ENCODE data around the gene OGDH. TPM values are rescaled to one million over a fixed set of nuclear protein-coding genes. Genes with fewer than 3 reads are reported as not detected.

Gene OGDH
- polyA plus RNA-seq, 3 donors, result 41.0 to 74.1 (median 49.9) TPM

- Mint-ChIP-seq H3K36me3 (peaks cover 30 to 37% of the 10 kb centered on the region in 2 donors), H3K9me3 (peaks cover 0 to 2% (median 0%) of the 10 kb centered on the region in 7 donors), H3K27me3 (ENCODE audit: low read depth in 3 of 3) (peaks cover 3 to 5% (median 5%) of the 10 kb centered on the region in 3 donors), H3K4me3 (no peak overlapping the region), H3K27ac (peak overlapping the region in 2 of 7 donors; percentile 34 to 68), H3K4me1 (peaks cover 5% of the 10 kb centered on the region)
- Histone ChIP-seq H3K9me3 (replicated peaks in 1 of 2; ENCODE audit: control insufficient read depth in 1 of 2, insufficient read depth in 1 of 2, low read length in 2 of 2) (no peaks in the 10 kb centered on the region), H3K27ac (ENCODE audit: low read depth in 1 of 2, low read length in 2 of 2) (no peak overlapping the region), H4K20me1 (ENCODE audit: insufficient read depth, low read length) (no peaks in the 10 kb centered on the region), H3K9ac (ENCODE audit: insufficient read depth, low read length, poor library complexity, severe bottlenecking) (no peak overlapping the region), H3K79me2 (ENCODE audit: insufficient read depth, low read length) (no peaks in the 10 kb centered on the region), H3K4me1 (ENCODE audit: control insufficient read depth in 1 of 2, insufficient read depth in 2 of 2, low read length in 2 of 2) (peaks cover 0 to 4% of the 10 kb centered on the region in 2 donors), H3K4me2 (replicated peaks; ENCODE audit: extremely low read depth, low read length, poor library complexity, severe bottlenecking) (no peak overlapping the region), H3K27me3 (ENCODE audit: control insufficient read depth in 2 of 2, insufficient read depth in 2 of 2, low read length in 2 of 2) (no peaks in the 10 kb centered on the region), H3K4me3 (replicated peaks in 1 of 3; ENCODE audit: low read depth in 2 of 3, low read length in 3 of 3) (no peak overlapping the region), H3K36me3 (replicated peaks in 1 of 2; ENCODE audit: control insufficient read depth in 1 of 2, insufficient read depth in 2 of 2, low read length in 2 of 2) (peaks cover 24 to 34% of the 10 kb centered on the region in 2 donors), H2AFZ (ENCODE audit: insufficient read depth, low read depth, low read length, poor library complexity, severe bottlenecking) (no peak overlapping the region)
- no peak for TF ChIP-seq CTCF (IDR thresholded peaks at IDR 0.05)
- intact Hi-C loops (cut with micrococcal nuclease), result no loop called here
- WGBS (ENCODE audit: insufficient coverage), result 56% methylated on average over 5 of the region's 5 CpGs
- no peak for DNase-seq
These were observed 105.6 kb downstream of the OGDH start for GRCh38 chr7:44712012-44712411.

- H3K27me3 Mint-ChIP-seq (ENCODE audit: low read depth in 3 of 3), result peaks cover 3 to 5% (median 3%) of the 10 kb centered on the region in 3 donors
- intact Hi-C loops (cut with micrococcal nuclease), result no loop called here
- WGBS (ENCODE audit: insufficient coverage), result 100% methylated on average over 1 of the region's 2 CpGs
- no peak overlapping the region for H3K4me2 ChIP-seq (replicated peaks; ENCODE audit: extremely low read depth, low read length, poor library complexity, severe bottlenecking)
- H2AFZ ChIP-seq (ENCODE audit: insufficient read depth, low read depth, low read length, poor library complexity, severe bottlenecking), result no peak overlapping the region
- H3K9me3 ChIP-seq (replicated peaks in 1 of 2; ENCODE audit: control insufficient read depth in 1 of 2, insufficient read depth in 1 of 2, low read length in 2 of 2), result no peaks in the 10 kb centered on the region
- H3K4me1 Mint-ChIP-seq, result peaks cover 5% of the 10 kb centered on the region
- no peak for DNase-seq
- H3K4me3 ChIP-seq (replicated peaks in 1 of 3; ENCODE audit: low read depth in 2 of 3, low read length in 3 of 3), result no peak overlapping the region
- H3K36me3 Mint-ChIP-seq, result peaks cover 19 to 26% of the 10 kb centered on the region in 2 donors
- H3K27ac Mint-ChIP-seq, result peak overlapping the region in 1 of 7 donors; percentile 75
- peaks cover 13 to 23% of the 10 kb centered on the region in 2 donors for H3K36me3 ChIP-seq (replicated peaks in 1 of 2; ENCODE audit: control insufficient read depth in 1 of 2, insufficient read depth in 2 of 2, low read length in 2 of 2)
- H3K27me3 ChIP-seq (ENCODE audit: control insufficient read depth in 2 of 2, insufficient read depth in 2 of 2, low read length in 2 of 2), result no peaks in the 10 kb centered on the region
- peaks cover 0 to 2% (median 0%) of the 10 kb centered on the region in 7 donors for H3K9me3 Mint-ChIP-seq
- H4K20me1 ChIP-seq (ENCODE audit: insufficient read depth, low read length), result no peaks in the 10 kb centered on the region
- TF ChIP-seq CTCF (IDR thresholded peaks at IDR 0.05), result no peak
- no peak overlapping the region for H3K9ac ChIP-seq (ENCODE audit: insufficient read depth, low read length, poor library complexity, severe bottlenecking)
- peaks cover 0 to 4% of the 10 kb centered on the region in 2 donors for H3K4me1 ChIP-seq (ENCODE audit: control insufficient read depth in 1 of 2, insufficient read depth in 2 of 2, low read length in 2 of 2)
- no peak overlapping the region for H3K4me3 Mint-ChIP-seq
- H3K79me2 ChIP-seq (ENCODE audit: insufficient read depth, low read length), result no peaks in the 10 kb centered on the region
- H3K27ac ChIP-seq (ENCODE audit: low read depth in 1 of 2, low read length in 2 of 2), result no peak overlapping the region
These were observed 106.7 kb downstream of the OGDH start for GRCh38 chr7:44713141-44713540.

All from CD14-positive monocyte (primary cell).